HepG2 (cell line): ENCODE data around the gene KDM7A. TPM values are rescaled to one million over a fixed set of nuclear protein-coding genes. Genes with fewer than 3 reads are reported as not detected.

Source experiments
- AKAP8 ChIP-seq: sonication (generic); formaldehyde crosslinking; IDR thresholded peaks from 2 replicates; pipeline ENCODE4 v1.5.1; 2020; ENCODE audit warnings: mild to moderate bottlenecking, missing genetic modification reagents
- ARNTL ChIP-seq: sonication (generic); formaldehyde crosslinking; IDR thresholded peaks from 2 replicates; pipeline ENCODE4 v1.4.0; 2020; ENCODE audit warnings: mild to moderate bottlenecking, missing genetic modification reagents
- BATF2 ChIP-seq: sonication (generic); formaldehyde crosslinking; IDR thresholded peaks from 2 replicates; pipeline ENCODE4 v1.8.0; 2022; ENCODE audit warnings: mild to moderate bottlenecking, missing genetic modification reagents, moderate library complexity
- BORCS8-MEF2B ChIP-seq: sonication (generic); formaldehyde crosslinking; IDR thresholded peaks from 2 replicates; pipeline ENCODE4 v1.8.0; 2022; ENCODE audit warnings: mild to moderate bottlenecking, missing genetic modification reagents
- CBX5 ChIP-seq: sonication (generic); formaldehyde crosslinking; IDR thresholded peaks from 2 replicates; pipeline ENCODE4 v1.4.0; 2020; ENCODE audit warnings: missing genetic modification reagents, borderline replicate concordance
- CSRNP1 ChIP-seq: sonication (generic); formaldehyde crosslinking; IDR thresholded peaks from 2 replicates; pipeline ENCODE4 v1.8.1; 2023; ENCODE audit warnings: mild to moderate bottlenecking, missing genetic modification reagents
- FOXJ3 ChIP-seq: sonication (generic); formaldehyde crosslinking; IDR thresholded peaks from 2 replicates; pipeline ENCODE4 v1.4.0; 2020; ENCODE audit warnings: missing genetic modification reagents, mild to moderate bottlenecking, borderline replicate concordance
- HHEX ChIP-seq: IDR thresholded peaks from 2 replicates; pipeline ENCODE4 v1.6.1; 2016; ENCODE audit warnings: control low read depth
- KDM5A ChIP-seq: fragments of 200-600 bp; sonication (generic); IDR thresholded peaks from 2 replicates; pipeline ENCODE4 v1.7.0; 2018; ENCODE audit warnings: antibody characterized with exemption, mild to moderate bottlenecking, low read length, borderline replicate concordance
- MLXIP ChIP-seq: sonication (generic); formaldehyde crosslinking; IDR thresholded peaks from 2 replicates; pipeline ENCODE4 v1.9.0; 2021; ENCODE audit warnings: missing genetic modification reagents, borderline replicate concordance
- NFIB ChIP-seq: sonication (generic); formaldehyde crosslinking; IDR thresholded peaks from 2 replicates; pipeline ENCODE4 v1.9.0; 2021; ENCODE audit warnings: missing genetic modification reagents, mild to moderate bottlenecking, borderline replicate concordance
- NFKBIZ ChIP-seq: IDR thresholded peaks from 2 replicates; pipeline ENCODE4 v1.6.1; 2018; ENCODE audit warnings: missing genetic modification reagents, missing compliant biosample characterization
- POGK ChIP-seq: sonication (generic); formaldehyde crosslinking; conservative IDR thresholded peaks from 2 replicates; pipeline ENCODE4 v1.8.0; 2022; ENCODE audit warnings: mild to moderate bottlenecking, moderate library complexity, missing genetic modification reagents
- SALL1 ChIP-seq: sonication (generic); formaldehyde crosslinking; IDR thresholded peaks from 2 replicates; pipeline ENCODE4 v1.8.0; 2022; ENCODE audit warnings: mild to moderate bottlenecking, missing genetic modification reagents
- SIX1 ChIP-seq: sonication (generic); formaldehyde crosslinking; IDR thresholded peaks from 2 replicates; pipeline ENCODE4 v1.4.0; 2020; ENCODE audit warnings: missing genetic modification reagents, borderline replicate concordance
- SIX4 ChIP-seq: sonication (generic); formaldehyde crosslinking; IDR thresholded peaks from 2 replicates; pipeline ENCODE4 v1.4.0; 2020; ENCODE audit warnings: missing genetic modification reagents
- YEATS2 ChIP-seq: sonication (generic); formaldehyde crosslinking; IDR thresholded peaks from 2 replicates; pipeline ENCODE4 v1.4.0; 2020; ENCODE audit warnings: missing genetic modification reagents, borderline replicate concordance
- ZGPAT ChIP-seq: IDR thresholded peaks from 2 replicates; pipeline ENCODE4 v1.6.1; 2016; ENCODE audit warnings: mild to moderate bottlenecking
- ZKSCAN1 ChIP-seq: fragments of 150-350 bp; IDR thresholded peaks from 2 replicates; pipeline ENCODE4 v1.6.1; 2014; ENCODE audit warnings: low read length
- ZNF17 ChIP-seq: sonication (generic); formaldehyde crosslinking; IDR thresholded peaks from 2 replicates; pipeline ENCODE4 v1.5.0; 2020; ENCODE audit warnings: mild to moderate bottlenecking, missing genetic modification reagents
- ZNF260 ChIP-seq: sonication (generic); formaldehyde crosslinking; IDR thresholded peaks from 2 replicates; pipeline ENCODE4 v1.4.0; 2020; ENCODE audit warnings: missing genetic modification reagents, low read depth, mild to moderate bottlenecking, borderline replicate concordance
- ZNF451 ChIP-seq: sonication (generic); formaldehyde crosslinking; IDR thresholded peaks from 2 replicates; pipeline ENCODE4 v1.5.0; 2020; ENCODE audit warnings: mild to moderate bottlenecking, missing genetic modification reagents
- polyA plus RNA-seq, 8 experiments: library from polyadenylated mRNA; depleted of rRNA in 3 of 8; stranded (reverse) in 7 of 8; unstranded in 1 of 8; fragments of >200 nt; fragmentation: Illumina TruSeq in 4 of 8; extraction: Trizol in 4 of 8; gene quantifications; 2 replicates each; pipeline versions ENCODE4 v1.2.1 to v1.2.3, GENCODE V29; 2011 to 2016; ENCODE audit warnings: low read depth in 4 of 8, missing spikeins in 1 of 8, mixed read lengths in 1 of 8; ENCODE audit not compliant: insufficient read depth in 1 of 8
- total RNA-seq, 5 experiments: library from RNA; depleted of rRNA; stranded (reverse); fragments of >200 nt; fragmentation: Illumina TruSeq; extraction: Trizol; gene quantifications; 2 replicates each; pipeline ENCODE4 v1.2.3, GENCODE V29; 2016; ENCODE audit warnings: low read depth in 1 of 5

Gene KDM7A
- total and polyA plus RNA-seq, 2 of the 13 experiments (the other 11 are each of a cell fraction or from before 2014, with no cell fraction given): 10.8 to 16.8 TPM

GRCh38 chr7:140062528-140063299 is 114.1 kb downstream of the KDM7A start, which contains the start of gene PARP12 (continued):
- no peak for TF ChIP-seq POGK
- TF ChIP-seq BORCS8-MEF2B: peak; percentile 80
- no peak for TF ChIP-seq NFIB (CRISPR knock-in tag)
- no peak for TF ChIP-seq HHEX (CRISPR knock-in tag)
- peak; percentile 84 for TF ChIP-seq ZNF451 (CRISPR knock-in tag)
- no peak for TF ChIP-seq ARNTL
- TF ChIP-seq ZNF260: no peak
- no peak for TF ChIP-seq MLXIP (CRISPR knock-in tag)
- TF ChIP-seq CSRNP1 (CRISPR knock-in tag): peak; percentile 53; the same call in 1 of the 2 replicates
- peak; percentile 65; the same call in 1 of the 2 replicates for TF ChIP-seq SALL1 (CRISPR knock-in tag)
- no peak for TF ChIP-seq ZNF17 (CRISPR knock-in tag)
- TF ChIP-seq AKAP8 (CRISPR knock-in tag): 0 out of 2 replicates have a peak, but pooled peaks have one; percentile 21
- TF ChIP-seq ZGPAT (CRISPR knock-in tag): peak; percentile 61; the same call in 1 of the 2 replicates
- TF ChIP-seq KDM5A: no peak
- TF ChIP-seq NFKBIZ: no peak
- TF ChIP-seq SIX1 (CRISPR knock-in tag): no peak
- no peak for TF ChIP-seq SIX4
- TF ChIP-seq ZKSCAN1: no peak
- no peak for TF ChIP-seq YEATS2 (CRISPR knock-in tag)
- no peak for TF ChIP-seq CBX5 (CRISPR knock-in tag)
- TF ChIP-seq BATF2 (CRISPR knock-in tag): no peak
- TF ChIP-seq FOXJ3 (CRISPR knock-in tag): no peak
